Measurements from ENCODE around the gene RNF151. TPM values are rescaled to one million over a fixed set of nuclear protein-coding genes. Genes with fewer than 3 reads are reported as not detected.
"Not testable (repeated sequence)": the region's sequence is repeated elsewhere in the genome, so short reads cannot be mapped to it uniquely, and the experiment has no call there.

The RNF151 gene
- total RNA-seq, 5 donors from 2014 or later (not counting 1 experiment from before 2014, with no cell fraction given), result 0.38 to 0.66 (median 0.44) TPM; not detected in 2

GRCh38 chr16:1920122-1920521 is 46.5 kb upstream of the RNF151 start:
- peaks cover 9 to 84% of the 10 kb centered on the region in 2 experiments for H3K27me3 ChIP-seq (replicated peaks in 1 of 2; ENCODE audit: control insufficient read depth in 2 of 2, extremely low read depth in 1 of 2, insufficient read depth in 2 of 2, low read length in 1 of 2)
- H3K36me3 ChIP-seq (ENCODE audit: control insufficient read depth in 2 of 2, extremely low read depth in 1 of 2, insufficient read depth in 1 of 2, low read length in 1 of 2); H3K9me3 ChIP-seq; H3K4me3 Mint-ChIP-seq; DNase-seq; H3K4me1 Mint-ChIP-seq; ATAC-seq (replicated peaks in 1 of 4); POLR2A ChIA-PET; H3K4me3 ChIP-seq (ENCODE audit: control insufficient read depth in 1 of 2, extremely low read depth in 1 of 2, low read length in 1 of 2); H3K9me3 Mint-ChIP-seq; H3K27ac Mint-ChIP-seq; H3K27ac ChIP-seq (ENCODE audit: low read length); H3K36me3 Mint-ChIP-seq; CTCF ChIA-PET: not testable (repeated sequence)
- H3K27me3 Mint-ChIP-seq, result peaks cover 46 to 69% of the 10 kb centered on the region in 2 donors
- peaks cover 0 to 12% of the 10 kb centered on the region in 2 experiments for H3K4me1 ChIP-seq (ENCODE audit: control insufficient read depth in 1 of 2, extremely low read depth in 1 of 2, insufficient read depth in 2 of 2, low read length in 2 of 2)
- WGBS (ENCODE audit: insufficient coverage), result 67% methylated on average over 20 of the region's 21 CpGs

GRCh38 chr16:1920727-1921171 is 45.9 kb upstream of the RNF151 start:
- 30% methylated on average over 8 of the region's 15 CpGs for WGBS (ENCODE audit: insufficient coverage)
- Mint-ChIP-seq H3K27ac (no peak overlapping the region), H3K27me3 (peaks cover 39 to 63% of the 10 kb centered on the region in 2 donors), H3K36me3 (no peaks in the 10 kb centered on the region), H3K4me1 (peaks cover 0 to 9% (median 0%) of the 10 kb centered on the region in 3 donors), H3K9me3 (no peaks in the 10 kb centered on the region), H3K4me3 (no peak overlapping the region)
- Histone ChIP-seq H3K27ac (ENCODE audit: low read length) (no peak overlapping the region), H3K27me3 (replicated peaks in 1 of 2; ENCODE audit: control insufficient read depth in 2 of 2, extremely low read depth in 1 of 2, insufficient read depth in 2 of 2, low read length in 1 of 2) (peaks cover 8 to 84% of the 10 kb centered on the region in 2 experiments), H3K9me3 (no peaks in the 10 kb centered on the region), H3K36me3 (ENCODE audit: control insufficient read depth in 2 of 2, extremely low read depth in 1 of 2, insufficient read depth in 1 of 2, low read length in 1 of 2) (no peaks in the 10 kb centered on the region), H3K4me3 (ENCODE audit: control insufficient read depth in 1 of 2, extremely low read depth in 1 of 2, low read length in 1 of 2) (no peak overlapping the region), H3K4me1 (ENCODE audit: control insufficient read depth in 1 of 2, extremely low read depth in 1 of 2, insufficient read depth in 2 of 2, low read length in 2 of 2) (peaks cover 0 to 12% of the 10 kb centered on the region in 2 experiments)
- no peak for ATAC-seq (replicated peaks in 1 of 4)
- DNase-seq, result no peak
- POLR2A ChIA-PET, result no interaction called here
- CTCF ChIA-PET, result no interaction called here

GRCh38 chr16:1922357-1922756 is 44.3 kb upstream of the RNF151 start:
- Histone ChIP-seq H3K27ac (ENCODE audit: low read length) (no peak overlapping the region), H3K36me3 (ENCODE audit: control insufficient read depth in 2 of 2, extremely low read depth in 1 of 2, insufficient read depth in 1 of 2, low read length in 1 of 2) (no peaks in the 10 kb centered on the region), H3K4me3 (ENCODE audit: control insufficient read depth in 1 of 2, extremely low read depth in 1 of 2, low read length in 1 of 2) (no peak overlapping the region), H3K4me1 (ENCODE audit: control insufficient read depth in 1 of 2, extremely low read depth in 1 of 2, insufficient read depth in 2 of 2, low read length in 2 of 2) (peaks cover 0 to 12% of the 10 kb centered on the region in 2 experiments), H3K27me3 (replicated peaks in 1 of 2; ENCODE audit: control insufficient read depth in 2 of 2, extremely low read depth in 1 of 2, insufficient read depth in 2 of 2, low read length in 1 of 2) (peaks cover 3 to 68% of the 10 kb centered on the region in 2 experiments), H3K9me3 (no peaks in the 10 kb centered on the region)
- no peaks in the 10 kb centered on the region for H3K9me3 Mint-ChIP-seq
- no peak overlapping the region for H3K4me3 Mint-ChIP-seq
- no peaks in the 10 kb centered on the region for H3K36me3 Mint-ChIP-seq
- H3K4me1 Mint-ChIP-seq, result peaks cover 0 to 5% (median 0%) of the 10 kb centered on the region in 3 donors
- DNase-seq, result no peak
- POLR2A ChIA-PET, result no interaction called here
- CTCF ChIA-PET, result no interaction called here
- ATAC-seq (replicated peaks in 1 of 4), result no peak
- H3K27me3 Mint-ChIP-seq, result peaks cover 26 to 47% of the 10 kb centered on the region in 2 donors
- H3K27ac Mint-ChIP-seq, result no peak overlapping the region
- WGBS (ENCODE audit: insufficient coverage), result 96% methylated on average over 3 of the region's 8 CpGs

- no peaks in the 10 kb centered on the region for H3K36me3 Mint-ChIP-seq
- Histone ChIP-seq H3K36me3 (ENCODE audit: control insufficient read depth in 2 of 2, extremely low read depth in 1 of 2, insufficient read depth in 1 of 2, low read length in 1 of 2) (no peaks in the 10 kb centered on the region), H3K27me3 (replicated peaks in 1 of 2; ENCODE audit: control insufficient read depth in 2 of 2, extremely low read depth in 1 of 2, insufficient read depth in 2 of 2, low read length in 1 of 2) (peaks cover 3 to 63% of the 10 kb centered on the region in 2 experiments), H3K9me3 (no peaks in the 10 kb centered on the region), H3K4me3 (ENCODE audit: control insufficient read depth in 1 of 2, extremely low read depth in 1 of 2, low read length in 1 of 2) (peak overlapping the region in 1 of 2 donors; percentile 5), H3K4me1 (ENCODE audit: control insufficient read depth in 1 of 2, extremely low read depth in 1 of 2, insufficient read depth in 2 of 2, low read length in 2 of 2) (peaks cover 0 to 12% of the 10 kb centered on the region in 2 experiments), H3K27ac (ENCODE audit: low read length) (no peak overlapping the region)
- ChIA-PET CTCF (interaction anchor here in 1 of 2 donors (0.7 kb wide), 1 partner anchor 86 kb away, joined by 3 read pairs; no protein-coding TSS in a partner anchor), POLR2A (interaction anchor here in 1 of 2 donors (0.8 kb wide), 1 partner anchor 65 kb away, joined by 3 read pairs; no protein-coding TSS in a partner anchor)
- H3K4me3 Mint-ChIP-seq, result no peak overlapping the region
- H3K27ac Mint-ChIP-seq, result no peak overlapping the region
- WGBS (ENCODE audit: insufficient coverage), result 10% methylated on average over 2 of the region's 24 CpGs
- H3K9me3 Mint-ChIP-seq, result no peaks in the 10 kb centered on the region
- peaks cover 26 to 46% of the 10 kb centered on the region in 2 donors for H3K27me3 Mint-ChIP-seq
- DNase-seq, result peak in 4 of 35 experiments; percentile 10 to 39 (median 18)
- H3K4me1 Mint-ChIP-seq, result peaks cover 0 to 5% (median 0%) of the 10 kb centered on the region in 3 donors
- peak in 2 of 4 experiments; percentile 19 to 32 for ATAC-seq (replicated peaks in 1 of 4)
These were observed 43.2 kb upstream of the RNF151 start for GRCh38 chr16:1923299-1924034.

- DNase-seq, result no peak
- no peaks in the 10 kb centered on the region for H3K36me3 Mint-ChIP-seq
- no peaks in the 10 kb centered on the region for H3K9me3 Mint-ChIP-seq
- POLR2A ChIA-PET, result interaction anchor here in 1 of 2 donors (0.8 kb wide), 1 partner anchor 65 kb away, joined by 3 read pairs; no protein-coding TSS in a partner anchor
- H3K9me3 ChIP-seq, result no peaks in the 10 kb centered on the region
- no peak overlapping the region for H3K27ac ChIP-seq (ENCODE audit: low read length)
- 80% methylated on average over 4 of the region's 5 CpGs for WGBS (ENCODE audit: insufficient coverage)
- ATAC-seq (replicated peaks in 1 of 4), result no peak
- H3K27me3 Mint-ChIP-seq, result peaks cover 26 to 41% of the 10 kb centered on the region in 2 donors
- H3K4me3 ChIP-seq (ENCODE audit: control insufficient read depth in 1 of 2, extremely low read depth in 1 of 2, low read length in 1 of 2), result peak overlapping the region in 1 of 2 donors; percentile 5
- no peak overlapping the region for H3K4me3 Mint-ChIP-seq
- peaks cover 3 to 56% of the 10 kb centered on the region in 2 experiments for H3K27me3 ChIP-seq (replicated peaks in 1 of 2; ENCODE audit: control insufficient read depth in 2 of 2, extremely low read depth in 1 of 2, insufficient read depth in 2 of 2, low read length in 1 of 2)
- no peaks in the 10 kb centered on the region for H3K36me3 ChIP-seq (ENCODE audit: control insufficient read depth in 2 of 2, extremely low read depth in 1 of 2, insufficient read depth in 1 of 2, low read length in 1 of 2)
- H3K4me1 Mint-ChIP-seq, result peaks cover 0 to 7% (median under 1%) of the 10 kb centered on the region in 3 donors
- peaks cover under 1 to 9% of the 10 kb centered on the region in 2 experiments for H3K4me1 ChIP-seq (ENCODE audit: control insufficient read depth in 1 of 2, extremely low read depth in 1 of 2, insufficient read depth in 2 of 2, low read length in 2 of 2)
- no peak overlapping the region for H3K27ac Mint-ChIP-seq
- CTCF ChIA-PET, result no interaction called here
These were observed 42.6 kb upstream of the RNF151 start for GRCh38 chr16:1924095-1924494.

GRCh38 chr16:1926271-1926670 is 40.4 kb upstream of the RNF151 start:
- no peak overlapping the region for H3K27ac ChIP-seq (ENCODE audit: low read length)
- H3K27me3 Mint-ChIP-seq, result peaks cover 15 to 27% of the 10 kb centered on the region in 2 donors
- DNase-seq (no peak), ATAC-seq (replicated peaks in 1 of 4) (no peak)
- H3K4me3 Mint-ChIP-seq, result no peak overlapping the region
- 60% methylated on average over 4 of the region's 11 CpGs for WGBS (ENCODE audit: insufficient coverage)
- ChIA-PET CTCF (no interaction called here), POLR2A (interaction anchor here in 1 of 2 donors (0.6 kb wide), 1 partner anchor 207 kb away, joined by 3 read pairs; no protein-coding TSS in a partner anchor)
- H3K9me3 Mint-ChIP-seq, result no peaks in the 10 kb centered on the region
- H3K9me3 ChIP-seq, result no peaks in the 10 kb centered on the region
- H3K27ac Mint-ChIP-seq, result no peak overlapping the region
- H3K4me3 ChIP-seq (ENCODE audit: control insufficient read depth in 1 of 2, extremely low read depth in 1 of 2, low read length in 1 of 2), result no peak overlapping the region
- H3K4me1 Mint-ChIP-seq, result peaks cover 0 to 4% (median 1%) of the 10 kb centered on the region in 3 donors
- H3K27me3 ChIP-seq (replicated peaks in 1 of 2; ENCODE audit: control insufficient read depth in 2 of 2, extremely low read depth in 1 of 2, insufficient read depth in 2 of 2, low read length in 1 of 2), result peaks cover 3 to 40% of the 10 kb centered on the region in 2 experiments
- H3K36me3 Mint-ChIP-seq, result no peaks in the 10 kb centered on the region
- H3K4me1 ChIP-seq (ENCODE audit: control insufficient read depth in 1 of 2, extremely low read depth in 1 of 2, insufficient read depth in 2 of 2, low read length in 2 of 2), result peaks cover 2 to 18% of the 10 kb centered on the region in 2 experiments
- H3K36me3 ChIP-seq (ENCODE audit: control insufficient read depth in 2 of 2, extremely low read depth in 1 of 2, insufficient read depth in 1 of 2, low read length in 1 of 2), result no peaks in the 10 kb centered on the region
